Cerebellar nuclear complex (tissue), 1 donor: ENCODE data around the gene ARID3C.
"Not testable (repeated sequence)": the region's sequence is repeated elsewhere in the genome, so short reads cannot be mapped to it uniquely, and the experiment has no call there.

Experiments used
- DNase-seq, 2 experiments: peaks; one replicate each; lab custom pipeline; 2025; lab: John Stamatoyannopoulos, UW

ARID3C gene

GRCh38 chr9:34651876-34652601 lies 23.2 kb upstream of the ARID3C start, which contains the start of gene IL11RA:
Gene IL11RA (plus strand): TSS chr9:34652185. CDS start chr9:34655218, 3,033 bp downstream.
- DNase-seq = no peak

GRCh38 chr9:34651321-34651720 lies 22.5 kb upstream of the ARID3C start:
- no peak for DNase-seq

GRCh38 chr9:34650816-34651215 lies 21.9 kb upstream of the ARID3C start:
- DNase-seq = no peak

- DNase-seq = no peak
Measured at GRCh38 chr9:34648673-34649072, 19.8 kb upstream of the ARID3C start.

GRCh38 chr9:34647651-34648050 lies 18.8 kb upstream of the ARID3C start:
- no peak for DNase-seq

GRCh38 chr9:34647084-34647403 lies 18.2 kb upstream of the ARID3C start:
- no peak for DNase-seq

- DNase-seq = peak; percentile 49 to 58
Measured at GRCh38 chr9:34646211-34647083, 17.6 kb upstream of the ARID3C start, which contains the start of gene GALT. Gene GALT (plus strand): TSS chr9:34646675. CDS start chr9:34646705, 30 bp downstream.

GRCh38 chr9:34644766-34645314 lies 16.0 kb upstream of the ARID3C start:
- DNase-seq = no peak

GRCh38 chr9:34642679-34643078 lies 13.8 kb upstream of the ARID3C start:
- DNase-seq = no peak

GRCh38 chr9:34639322-34639721 lies 10.5 kb upstream of the ARID3C start:
- DNase-seq = not testable (repeated sequence)

GRCh38 chr9:34638138-34638445 lies 9.2 kb upstream of the ARID3C start:
- no peak for DNase-seq

GRCh38 chr9:34637356-34638137 lies 8.7 kb upstream of the ARID3C start, which contains the start of gene SIGMAR1:
Gene SIGMAR1 (minus strand): TSS chr9:34637787. CDS start chr9:34637697, 90 bp downstream.
- DNase-seq = peak; percentile 50 to 77

GRCh38 chr9:34636791-34637355 lies 8.0 kb upstream of the ARID3C start:
- no peak for DNase-seq

- DNase-seq = no peak
Measured at GRCh38 chr9:34635556-34635955, 6.7 kb upstream of the ARID3C start.

- DNase-seq = no peak
Measured at GRCh38 chr9:34634551-34635248, 5.8 kb upstream of the ARID3C start.

GRCh38 chr9:34633851-34634550 lies 5.1 kb upstream of the ARID3C start:
- DNase-seq = peak; percentile 28 to 72

- DNase-seq = no peak
Measured at GRCh38 chr9:34633166-34633565, 4.3 kb upstream of the ARID3C start.

GRCh38 chr9:34630402-34631154 lies 1.7 kb upstream of the ARID3C start:
- no peak for DNase-seq

GRCh38 chr9:34629491-34629808 lies 584 bp upstream of the ARID3C start:
- no peak for DNase-seq
